CD8-positive, alpha-beta memory T cell (primary cell): ENCODE results near the gene PRKAR1B. TPM values are rescaled to one million over a fixed set of nuclear protein-coding genes. Genes with fewer than 3 reads are reported as not detected.

ENCODE experiments used
- CTCF ChIA-PET: fragments of 350-600 bp; sonication (Branson Sonifier 250); formaldehyde crosslinking; loops from one replicate; lab custom pipeline; 2021; ENCODE audit warnings: antibody characterized with exemption; lab: Charles Lee
- POLR2A ChIA-PET: fragments of 350-600 bp; sonication (Branson Sonifier 250); formaldehyde crosslinking; loops from one replicate; lab custom pipeline; 2021; ENCODE audit warnings: antibody characterized with exemption; lab: Charles Lee
- DNase-seq, 5 donors: peaks; one replicate each; pipeline versions ENCODE4 v3.0.0 to v3.0.0-alpha.2; 2020 to 2022; ENCODE audit warnings: mixed read lengths in 1 of 5
- H3K27ac ChIP-seq: one replicate; pipeline ENCODE4 v1.7.0; 2013; ENCODE audit warnings: low read depth, mild to moderate bottlenecking, low read length, moderate library complexity
- H3K27me3 ChIP-seq: 2 replicates; pipeline ENCODE4 v1.7.0; 2013; ENCODE audit warnings: low read length, mild to moderate bottlenecking; ENCODE audit not compliant: insufficient read depth, poor library complexity, severe bottlenecking
- H3K36me3 ChIP-seq: 2 replicates; pipeline ENCODE4 v1.7.0; 2013; ENCODE audit warnings: mild to moderate bottlenecking, low read length, moderate library complexity; ENCODE audit not compliant: insufficient read depth
- H3K4me1 ChIP-seq: 2 replicates; pipeline ENCODE4 v1.7.0; 2013; ENCODE audit warnings: mild to moderate bottlenecking, low read length, moderate library complexity; ENCODE audit not compliant: insufficient read depth
- H3K4me3 ChIP-seq: 2 replicates; pipeline ENCODE4 v1.7.0; 2013; ENCODE audit warnings: mild to moderate bottlenecking, low read length
- H3K9me3 ChIP-seq: 2 replicates; pipeline ENCODE4 v1.7.0; 2013; ENCODE audit warnings: mild to moderate bottlenecking, low read length
- H3K27ac Mint-ChIP-seq, 8 donors: one replicate each; pipeline ENCODE4 v1.8.0; 2020 to 2021; ENCODE audit warnings: mixed read lengths in 8 of 8, mild to moderate bottlenecking in 6 of 8, inconsistent platforms in 3 of 8, moderate library complexity in 3 of 8
- H3K27me3 Mint-ChIP-seq, 2 donors: one replicate each; pipeline ENCODE4 v1.8.0; 2020 to 2021; ENCODE audit warnings: mixed read lengths in 2 of 2, mild to moderate bottlenecking in 1 of 2, moderate library complexity in 1 of 2
- H3K36me3 Mint-ChIP-seq, 3 donors: one replicate each; pipeline ENCODE4 v1.8.0; 2020 to 2021; ENCODE audit warnings: mixed read lengths in 3 of 3, inconsistent platforms in 1 of 3, mild to moderate bottlenecking in 1 of 3
- H3K4me1 Mint-ChIP-seq, 3 donors: one replicate each; pipeline ENCODE4 v1.8.0; 2020 to 2021; ENCODE audit warnings: mixed read lengths in 3 of 3, inconsistent platforms in 1 of 3, mild to moderate bottlenecking in 1 of 3
- H3K4me3 Mint-ChIP-seq, 7 donors: one replicate each; pipeline ENCODE4 v1.8.0; 2020 to 2021; ENCODE audit warnings: mixed read lengths in 7 of 7, mild to moderate bottlenecking in 6 of 7, moderate library complexity in 4 of 7, inconsistent platforms in 2 of 7
- H3K9me3 Mint-ChIP-seq, 5 donors: one replicate each; pipeline ENCODE4 v1.8.0; 2020 to 2022; ENCODE audit warnings: mixed read lengths in 5 of 5, mild to moderate bottlenecking in 3 of 5, moderate library complexity in 2 of 5, inconsistent platforms in 1 of 5
- polyA plus RNA-seq: library from polyadenylated mRNA; unstranded; fragments of 300-500 nt; fragmentation: Illumina TruSeq; gene quantifications from one replicate; pipeline ENCODE4 v1.2.3, GENCODE V29; 2021
- total RNA-seq, 2 experiments: library from RNA; stranded (reverse); gene quantifications; one replicate each; pipeline ENCODE4 v1.2.3, GENCODE V29; 2021

PRKAR1B gene
- total and polyA plus RNA-seq, 3 experiments from 2014 or later = 8.1 to 32.4 (median 28.3) TPM

DNA sequence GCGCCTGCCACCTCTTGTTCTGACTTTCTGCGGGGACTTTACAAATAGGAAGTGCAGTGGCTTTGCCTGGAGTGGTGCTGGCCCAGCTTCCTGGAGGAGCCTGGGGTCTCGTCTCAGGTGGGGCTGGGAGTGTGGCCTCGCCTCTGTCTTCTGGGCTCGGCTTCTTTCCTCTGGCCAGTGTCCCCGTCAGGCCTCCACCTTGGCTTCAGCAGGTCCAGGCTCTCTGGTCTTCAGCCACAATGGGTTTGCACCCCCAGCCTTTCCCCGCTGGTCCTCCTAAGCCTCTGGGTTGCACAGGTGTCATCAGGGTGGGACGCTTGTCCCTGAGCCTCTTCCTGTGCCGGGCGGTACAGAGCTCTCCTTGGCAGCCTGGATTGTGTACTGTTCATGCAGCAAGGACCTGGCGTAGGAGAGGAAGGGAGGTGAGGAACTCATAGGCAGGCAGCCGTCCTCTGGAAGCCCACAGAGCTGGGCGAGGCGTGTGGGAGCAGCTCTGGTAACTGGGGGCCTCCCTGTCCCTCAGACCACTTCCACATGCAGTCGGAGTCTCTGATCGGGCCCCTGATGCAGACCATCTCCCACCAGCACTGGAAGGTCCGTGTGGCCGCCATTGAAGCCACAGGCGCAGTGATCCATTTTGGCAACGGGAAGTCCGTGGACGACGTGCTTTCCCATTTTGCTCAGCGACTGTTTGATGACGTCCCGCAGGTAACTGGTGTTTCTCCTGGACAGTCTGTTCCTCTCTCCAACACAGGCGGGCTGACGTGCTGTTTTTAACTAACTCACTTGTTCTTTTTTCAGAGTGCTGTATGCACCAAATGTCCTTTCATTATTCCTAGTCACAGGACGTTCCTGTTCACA, 2.3 kb upstream of the PRKAR1B start:
- Histone ChIP-seq H3K4me3 (no peak overlapping the region), H3K4me1 (peaks cover 8% of the 10 kb centered on the region), H3K27me3 (no peaks in the 10 kb centered on the region), H3K9me3 (peaks cover 2% of the 10 kb centered on the region), H3K36me3 (peaks cover 3% of the 10 kb centered on the region), H3K27ac (no peak overlapping the region)
- H3K27ac Mint-ChIP-seq = peak overlapping the region in 2 of 8 donors; percentile 17 to 45
- H3K36me3 Mint-ChIP-seq = peaks cover 5 to 34% (median 13%) of the 10 kb centered on the region in 3 donors
- H3K9me3 Mint-ChIP-seq = peaks cover 0 to 4% (median 0%) of the 10 kb centered on the region in 5 donors
- ChIA-PET POLR2A (no interaction called here), CTCF (no interaction called here)
- peaks cover 17 to 36% (median 29%) of the 10 kb centered on the region in 3 donors for H3K4me1 Mint-ChIP-seq
- no peak for DNase-seq
- H3K27me3 Mint-ChIP-seq = no peaks in the 10 kb centered on the region
- H3K4me3 Mint-ChIP-seq = peak overlapping the region; percentile 20 to 87 (median 61)

DNA sequence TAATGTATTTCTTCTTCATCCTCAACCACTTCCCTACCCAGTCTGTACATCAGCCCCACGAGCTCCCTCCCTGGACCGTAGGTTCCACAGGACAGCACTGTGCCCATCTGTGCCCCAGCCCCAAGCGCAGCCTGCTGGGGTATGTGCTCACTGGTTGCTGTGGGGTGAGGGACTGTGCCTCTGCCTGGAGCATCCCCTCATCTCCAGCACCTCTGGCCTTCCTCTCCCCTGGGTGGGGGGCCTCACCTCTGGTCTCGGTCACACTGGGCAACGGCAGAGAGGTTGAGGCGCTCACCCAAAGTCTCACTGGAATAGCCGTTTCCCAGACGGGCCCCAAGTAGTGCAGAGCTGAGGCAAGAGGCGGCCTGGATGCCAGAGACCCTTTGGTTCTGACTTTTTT, 1.5 kb upstream of the PRKAR1B start:
- ChIA-PET CTCF (no interaction called here), POLR2A (interaction anchor here (0.6 kb wide), 1 partner anchor 265 kb away, joined by 5 read pairs; no protein-coding TSS in a partner anchor)
- peaks cover 13 to 34% (median 18%) of the 10 kb centered on the region in 3 donors for H3K36me3 Mint-ChIP-seq
- H3K36me3 ChIP-seq = no peaks in the 10 kb centered on the region
- H3K27ac Mint-ChIP-seq = peak overlapping the region in 3 of 8 donors; percentile 26 to 58 (median 34)
- peaks cover 8% of the 10 kb centered on the region for H3K4me1 ChIP-seq
- no peaks in the 10 kb centered on the region for H3K27me3 ChIP-seq
- H3K27me3 Mint-ChIP-seq = no peaks in the 10 kb centered on the region
- no peak overlapping the region for H3K27ac ChIP-seq
- H3K4me3 ChIP-seq = no peak overlapping the region
- H3K4me1 Mint-ChIP-seq = peaks cover 17 to 36% (median 29%) of the 10 kb centered on the region in 3 donors
- DNase-seq = no peak
- H3K9me3 ChIP-seq = no peaks in the 10 kb centered on the region
- H3K9me3 Mint-ChIP-seq = peaks cover 0 to 2% (median 0%) of the 10 kb centered on the region in 5 donors
- peak overlapping the region; percentile 71 to 93 (median 84) for H3K4me3 Mint-ChIP-seq

DNA sequence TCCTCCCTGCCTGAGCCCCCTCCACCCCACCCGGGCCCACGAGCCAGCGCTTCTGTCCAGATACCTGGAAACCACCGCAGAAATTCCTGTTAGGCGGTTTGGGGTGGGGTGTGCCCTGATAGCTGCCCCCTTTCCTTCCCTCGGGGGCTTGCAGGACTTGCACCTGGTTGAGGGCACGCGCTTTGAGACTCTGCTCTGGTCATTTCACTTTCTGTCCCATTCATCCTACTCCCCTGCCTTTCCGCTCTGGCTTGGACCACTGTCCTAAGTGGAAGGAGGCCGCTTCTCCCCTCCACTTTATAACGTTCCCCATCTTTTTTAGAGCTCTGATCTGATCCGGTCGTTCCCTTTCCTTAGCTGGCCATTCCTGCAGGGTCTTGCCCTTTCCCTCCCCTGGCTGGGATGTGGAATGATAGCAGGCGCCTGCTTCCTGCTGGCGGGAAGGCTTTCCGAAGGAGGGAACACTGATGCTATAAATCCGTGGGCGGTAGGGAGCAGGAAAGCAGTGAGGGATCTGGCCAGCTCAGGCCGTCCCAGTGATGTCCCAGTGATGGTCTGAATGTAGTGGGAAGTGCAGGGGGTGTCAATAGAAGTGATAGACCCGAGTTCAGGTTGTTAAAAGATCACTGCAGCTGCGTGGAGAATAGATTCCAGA, 852 bp upstream of the PRKAR1B start:
- no peaks in the 10 kb centered on the region for H3K27me3 ChIP-seq
- Mint-ChIP-seq H3K36me3 (peaks cover 9 to 29% (median 15%) of the 10 kb centered on the region in 3 donors), H3K4me3 (peak overlapping the region; percentile 73 to 93 (median 84)), H3K9me3 (peaks cover 0 to 2% (median 0%) of the 10 kb centered on the region in 5 donors), H3K4me1 (peaks cover 17 to 32% (median 29%) of the 10 kb centered on the region in 3 donors), H3K27me3 (no peaks in the 10 kb centered on the region), H3K27ac (peak overlapping the region in 6 of 8 donors; percentile 26 to 81 (median 46))
- no peaks in the 10 kb centered on the region for H3K36me3 ChIP-seq
- no peaks in the 10 kb centered on the region for H3K9me3 ChIP-seq
- CTCF ChIA-PET = no interaction called here
- no peak overlapping the region for H3K27ac ChIP-seq
- POLR2A ChIA-PET = interaction anchor here (0.6 kb wide), 1 partner anchor 265 kb away, joined by 5 read pairs; no protein-coding TSS in a partner anchor
- peak overlapping the region; percentile 17 for H3K4me3 ChIP-seq
- H3K4me1 ChIP-seq = peaks cover 8% of the 10 kb centered on the region
- no peak for DNase-seq

DNA sequence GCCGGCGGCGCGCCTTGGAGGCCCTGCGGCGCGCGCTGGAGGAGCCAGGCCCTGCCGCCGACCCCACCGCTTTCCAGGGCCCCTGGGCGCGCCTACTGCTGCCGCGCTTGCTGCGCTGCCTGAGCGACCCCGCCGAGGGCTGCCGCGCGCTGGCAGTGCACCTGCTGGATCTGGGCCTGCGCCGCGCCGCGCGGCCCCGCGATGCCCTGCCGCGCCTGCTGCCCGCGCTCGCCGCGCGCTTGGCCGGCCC, 302 bp downstream of the PRKAR1B start:
- no peaks in the 10 kb centered on the region for H3K9me3 ChIP-seq
- no peak for DNase-seq
- Mint-ChIP-seq H3K4me3 (peak overlapping the region in 1 of 7 donors; percentile 82), H3K36me3 (peaks cover 12 to 25% (median 14%) of the 10 kb centered on the region in 3 donors), H3K27me3 (no peaks in the 10 kb centered on the region), H3K4me1 (peaks cover 15 to 26% (median 26%) of the 10 kb centered on the region in 3 donors), H3K27ac (no peak overlapping the region), H3K9me3 (peaks cover 0 to 4% (median under 1%) of the 10 kb centered on the region in 5 donors)
- no peaks in the 10 kb centered on the region for H3K27me3 ChIP-seq
- peak overlapping the region; percentile 70 for H3K4me3 ChIP-seq
- H3K27ac ChIP-seq = peak overlapping the region; percentile 73
- ChIA-PET CTCF (interaction anchor here (1.3 kb wide), 1 partner anchor 146 kb away, joined by 3 read pairs; no protein-coding TSS in a partner anchor), POLR2A (interaction anchor here (0.5 kb wide), 1 partner anchor 46 kb away, joined by 3 read pairs; no protein-coding TSS in a partner anchor)
- H3K4me1 ChIP-seq = peaks cover 8% of the 10 kb centered on the region
- no peaks in the 10 kb centered on the region for H3K36me3 ChIP-seq

DNA sequence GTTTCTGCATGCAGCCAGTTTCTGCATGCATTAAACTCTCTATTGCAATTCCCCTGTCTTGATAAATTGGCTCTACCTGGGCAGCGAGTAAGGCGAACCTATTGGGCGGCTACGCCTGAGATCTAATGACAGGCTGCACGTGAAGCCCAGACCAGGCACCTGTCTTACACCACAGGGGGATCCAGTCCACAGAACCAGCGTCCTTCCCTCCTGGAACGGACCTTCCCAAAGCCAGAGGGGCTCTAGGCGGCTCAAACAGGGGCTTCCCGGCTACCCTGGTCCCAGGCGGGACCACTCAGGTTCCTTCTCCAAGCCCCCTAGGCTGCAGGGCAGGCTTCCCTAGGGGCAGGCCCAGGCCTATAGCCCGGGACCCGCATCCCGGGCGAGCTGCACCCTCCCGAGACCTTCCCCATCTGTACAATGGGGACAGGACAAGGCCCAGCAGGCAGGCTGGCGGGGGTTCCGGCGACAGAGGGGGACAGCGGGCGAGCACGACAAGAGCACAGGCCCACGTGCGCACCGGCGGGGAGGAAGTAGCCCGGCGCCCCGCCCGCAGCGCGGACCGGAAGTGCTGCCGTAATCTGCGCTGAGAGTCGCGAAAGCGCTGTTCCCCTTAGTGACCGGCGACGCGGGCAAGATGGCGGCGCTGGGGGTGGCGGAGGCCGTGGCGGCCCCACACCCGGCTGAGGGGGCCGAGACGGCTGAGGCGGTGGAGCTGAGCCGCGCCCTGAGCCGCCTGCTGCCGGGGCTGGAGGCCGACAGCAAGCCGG, 812 bp downstream of the PRKAR1B start, which contains the start of gene DNAAF5:
Gene DNAAF5, plus strand, starts transcription at position 616 of the 770 bp plus-strand sequence. Its CDS starts 22 bp downstream, at position 638.
- H3K27ac ChIP-seq = peak within 1 kb of the TSS; percentile 73
- ChIA-PET POLR2A (interaction anchor here (0.5 kb wide), 2 partner anchors 46 to 228 kb away, joined by 3 to 4 read pairs; no protein-coding TSS in a partner anchor), CTCF (interaction anchor here (1.3 kb wide), 1 partner anchor 147 kb away, joined by 3 read pairs; no protein-coding TSS in a partner anchor)
- H3K4me1 ChIP-seq = peaks cover 8% of the 10 kb centered on the region
- Mint-ChIP-seq H3K27me3 (no peaks in the 10 kb centered on the region), H3K4me1 (peaks cover 14 to 26% (median 25%) of the 10 kb centered on the region in 3 donors), H3K36me3 (peaks cover 14 to 22% (median 14%) of the 10 kb centered on the region in 3 donors), H3K4me3 (peak within 1 kb of the TSS; percentile 76 to 83 (median 81)), H3K27ac (peak within 1 kb of the TSS in 7 of 8 donors; percentile 29 to 92 (median 54)), H3K9me3 (peaks cover 0 to 6% (median 2%) of the 10 kb centered on the region in 5 donors)
- H3K4me3 ChIP-seq = peak within 1 kb of the TSS; percentile 70
- no peaks in the 10 kb centered on the region for H3K9me3 ChIP-seq
- DNase-seq = peak; percentile 77 to 88 (median 82)
- H3K36me3 ChIP-seq = no peaks in the 10 kb centered on the region
- H3K27me3 ChIP-seq = no peaks in the 10 kb centered on the region

DNA sequence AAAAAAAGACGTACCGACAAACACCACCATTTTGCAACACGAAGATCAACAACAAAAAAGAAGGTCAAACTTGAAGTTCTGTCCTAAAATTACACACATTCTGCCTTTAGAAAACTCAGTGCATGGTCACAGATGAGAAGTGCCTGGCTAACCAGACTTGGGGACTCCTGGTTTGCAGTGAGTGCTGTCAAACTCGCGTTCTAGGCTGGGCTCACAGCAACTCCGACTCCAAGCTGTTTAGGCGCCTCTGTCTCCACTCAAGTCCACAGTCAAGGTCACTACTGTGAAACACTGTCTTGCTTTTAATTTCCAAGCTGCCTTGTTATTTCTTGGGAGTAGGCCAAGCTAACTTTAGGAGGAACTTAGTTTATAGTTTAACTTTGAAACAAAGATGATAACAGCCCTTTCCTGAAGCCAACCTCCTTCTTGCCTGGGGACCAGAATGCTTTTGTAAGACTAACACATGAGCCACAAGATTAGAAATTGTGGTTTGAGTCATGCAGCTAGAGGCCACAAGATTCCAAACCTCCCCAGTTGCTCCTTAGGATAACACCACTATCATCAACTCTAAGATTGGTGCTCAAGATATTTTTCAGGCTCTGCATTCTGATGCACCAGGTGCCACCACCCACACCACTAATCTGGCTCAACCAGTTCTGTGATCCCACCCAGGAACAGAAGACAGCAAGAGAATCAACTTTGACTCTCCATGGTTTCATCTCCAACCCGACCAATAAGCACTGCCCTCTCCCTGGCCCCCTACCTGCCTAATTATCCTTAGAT, 1.7 kb downstream of the PRKAR1B start:
- Mint-ChIP-seq H3K4me1 (peaks cover 14 to 26% (median 21%) of the 10 kb centered on the region in 3 donors), H3K4me3 (peak overlapping the region; percentile 74 to 82 (median 77)), H3K36me3 (peaks cover 14 to 18% (median 17%) of the 10 kb centered on the region in 3 donors), H3K9me3 (peaks cover 0 to 6% (median 2%) of the 10 kb centered on the region in 5 donors), H3K27me3 (no peaks in the 10 kb centered on the region), H3K27ac (peak overlapping the region in 6 of 8 donors; percentile 40 to 89 (median 58))
- peaks cover 8% of the 10 kb centered on the region for H3K4me1 ChIP-seq
- H3K27me3 ChIP-seq = no peaks in the 10 kb centered on the region
- ChIA-PET CTCF (interaction anchor here (1.3 kb wide), 1 partner anchor 148 kb away, joined by 3 read pairs; no protein-coding TSS in a partner anchor), POLR2A (interaction anchor here (0.5 kb wide), 1 partner anchor 228 kb away, joined by 4 read pairs; no protein-coding TSS in a partner anchor)
- no peaks in the 10 kb centered on the region for H3K36me3 ChIP-seq
- H3K4me3 ChIP-seq = peak overlapping the region; percentile 70
- DNase-seq = no peak
- peak overlapping the region; percentile 73 for H3K27ac ChIP-seq
- H3K9me3 ChIP-seq = no peaks in the 10 kb centered on the region
